GM23338 (cell line): Measurements from ENCODE around the gene CASP6. TPM values are rescaled to one million over a fixed set of nuclear protein-coding genes. Genes with fewer than 3 reads are reported as not detected.

Experiments
- ATAC-seq: fragments of 200-7000 bp; cut with Tn5 transposase; 3 replicates; pipeline ENCODE4 v1.9.1; 2020
- DNase-seq: peaks from one replicate; pipeline ENCODE4 v3.0.0-alpha.2; 2015; ENCODE audit warnings: low spot score
- H2AFZ ChIP-seq: fragments of 200-600 bp; sonication (generic); 2 replicates; pipeline ENCODE4 v1.8.0; 2016; ENCODE audit warnings: antibody characterized with exemption, mild to moderate bottlenecking, moderate library complexity
- H3F3A ChIP-seq: fragments of 200-600 bp; sonication (generic); replicated peaks from 2 replicates; pipeline ENCODE4 v1.8.0; 2017; ENCODE audit warnings: antibody characterized with exemption, mixed run types, low read depth
- H3K27ac ChIP-seq: fragments of 200-600 bp; sonication (generic); 2 replicates; pipeline ENCODE4 v1.6.1; 2016; ENCODE audit warnings: low read depth
- H3K27me3 ChIP-seq: fragments of 200-600 bp; sonication (generic); 2 replicates; pipeline ENCODE4 v1.8.0; 2016; ENCODE audit warnings: mild to moderate bottlenecking, mixed run types, moderate library complexity; ENCODE audit not compliant: insufficient read depth
- H3K36me3 ChIP-seq: fragments of 200-600 bp; sonication (generic); 2 replicates; pipeline ENCODE4 v1.8.0; 2016; ENCODE audit warnings: mild to moderate bottlenecking; ENCODE audit not compliant: insufficient read depth
- H3K4me1 ChIP-seq: fragments of 200-600 bp; sonication (generic); 2 replicates; pipeline ENCODE4 v1.8.0; 2016; ENCODE audit warnings: mild to moderate bottlenecking, moderate library complexity; ENCODE audit not compliant: insufficient read depth
- H3K4me2 ChIP-seq: fragments of 200-600 bp; sonication (generic); 2 replicates; pipeline ENCODE4 v1.7.1; 2017; ENCODE audit warnings: mixed run types
- H3K4me3 ChIP-seq: fragments of 200-600 bp; sonication (generic); 2 replicates; pipeline ENCODE4 v1.6.1; 2016; ENCODE audit warnings: mixed run types
- H3K79me2 ChIP-seq: fragments of 200-600 bp; sonication (generic); replicated peaks from 2 replicates; pipeline ENCODE4 v1.8.0; 2017; ENCODE audit warnings: mild to moderate bottlenecking; ENCODE audit not compliant: insufficient read depth
- H3K9me2 ChIP-seq: fragments of 200-600 bp; sonication (generic); 2 replicates; pipeline ENCODE4 v1.8.0; 2017; ENCODE audit not compliant: insufficient read depth
- H4K20me1 ChIP-seq: fragments of 200-600 bp; sonication (generic); replicated peaks from 2 replicates; pipeline ENCODE4 v1.8.0; 2017; ENCODE audit warnings: mild to moderate bottlenecking; ENCODE audit not compliant: insufficient read depth
- H3K27ac Mint-ChIP-seq: 2 replicates; pipeline ENCODE4 v1.8.0; 2020; ENCODE audit warnings: inconsistent platforms, mild to moderate bottlenecking, moderate library complexity, mixed read lengths
- H3K27me3 Mint-ChIP-seq: 3 replicates; pipeline ENCODE4 v1.8.0; 2022; ENCODE audit warnings: low read depth, mild to moderate bottlenecking, moderate library complexity, mixed read lengths, inconsistent platforms; ENCODE audit not compliant: insufficient read depth, poor library complexity
- H3K36me3 Mint-ChIP-seq: 3 replicates; pipeline ENCODE4 v1.8.0; 2021; ENCODE audit warnings: low read depth, mild to moderate bottlenecking, inconsistent platforms, moderate library complexity, mixed read lengths
- H3K4me1 Mint-ChIP-seq: 3 replicates; pipeline ENCODE4 v1.8.0; 2020; ENCODE audit warnings: mild to moderate bottlenecking, inconsistent platforms, mixed read lengths
- H3K4me3 Mint-ChIP-seq: 3 replicates; pipeline ENCODE4 v1.8.0; 2021; ENCODE audit warnings: moderate library complexity, mild to moderate bottlenecking, inconsistent platforms, mixed read lengths
- H3K9me3 Mint-ChIP-seq: 3 replicates; pipeline ENCODE4 v1.8.0; 2020; ENCODE audit warnings: moderate library complexity, mild to moderate bottlenecking, inconsistent platforms, mixed read lengths
- CREB1 ChIP-seq: fragments of 250-450 bp; sonication (Bioruptor Pico); IDR thresholded peaks from 2 replicates; pipeline ENCODE4 v1.5.0; 2020; ENCODE audit warnings: low read depth, mild to moderate bottlenecking, moderate library complexity
- EZH2 ChIP-seq: fragments of 200-600 bp; sonication (generic); IDR thresholded peaks from one replicate; pipeline ENCODE4 v1.8.0; 2017; ENCODE audit warnings: antibody characterized with exemption, mild to moderate bottlenecking, low read depth; ENCODE audit not compliant: unreplicated experiment
- JUNB ChIP-seq: IDR thresholded peaks from one replicate; pipeline ENCODE4 v1.6.1; 2016; ENCODE audit warnings: antibody characterized with exemption; ENCODE audit not compliant: unreplicated experiment
- NANOG ChIP-seq: IDR thresholded peaks from 2 replicates; pipeline ENCODE4 v1.6.1; 2016; ENCODE audit warnings: antibody characterized with exemption, borderline replicate concordance
- ZNF331 ChIP-seq: fragments of 250-450 bp; sonication (Bioruptor Pico); IDR thresholded peaks from 2 replicates; pipeline ENCODE4 v1.5.0; 2020; ENCODE audit warnings: low read depth, mild to moderate bottlenecking, moderate library complexity
- ZNF462 ChIP-seq: fragments of 250-450 bp; sonication (Bioruptor Pico); IDR thresholded peaks from 2 replicates; pipeline ENCODE4 v1.5.0; 2020; ENCODE audit warnings: mild to moderate bottlenecking, moderate library complexity
- polyA plus RNA-seq: library from polyadenylated mRNA; unstranded; fragments of >200 nt; fragmentation: Nextera tagmentation; extraction: Ambion mirVana; gene quantifications from 2 replicates; pipeline ENCODE4 v1.2.1, GENCODE V29; 2016
- total RNA-seq: library from RNA; depleted of rRNA; stranded (reverse); fragments of >200 nt; shearing (Covaris generic); gene quantifications from 2 replicates; pipeline ENCODE4 v1.2.3, GENCODE V29; 2014
- TF ChIP-seq, protein P1 (sequence below), 2 experiments: fragments of 200-600 bp in 1 of 2; sonication (generic) in 1 of 2; conservative IDR thresholded peaks; 2 replicates each; pipeline versions ENCODE4 v1.5.1 to v1.6.1; 2016 to 2017; ENCODE audit warnings: antibody characterized with exemption in 2 of 2, low read depth in 2 of 2, mild to moderate bottlenecking in 2 of 2, moderate library complexity in 1 of 2

The CASP6 gene
- total and polyA plus RNA-seq, 2 experiments from 2014 or later, result 30.5 to 35.4 TPM

DNA sequence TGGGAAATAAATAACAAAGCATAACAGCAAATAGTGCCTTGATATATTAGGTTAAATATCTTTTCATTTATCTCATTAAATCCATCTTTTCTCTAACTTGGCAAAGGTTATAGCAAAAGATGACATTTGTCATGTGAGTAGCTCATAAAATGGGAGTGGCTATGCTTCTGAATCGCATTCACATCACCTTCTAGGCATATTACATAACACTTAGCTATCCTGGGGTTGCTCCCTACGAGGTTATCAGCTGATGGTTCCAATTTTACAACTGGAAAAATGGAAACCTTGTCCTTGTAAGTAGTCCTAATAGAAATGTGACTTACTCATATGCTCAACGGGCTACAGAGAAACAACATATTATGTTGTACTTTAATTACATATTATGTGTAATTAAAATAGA lies 10.3 kb upstream of the CASP6 start:
- DNase-seq (no peak), ATAC-seq (no peak)
- no peaks in the 10 kb centered on the region for H3K9me2 ChIP-seq
- peaks cover 23% of the 10 kb centered on the region for H3K36me3 ChIP-seq
- no peaks in the 10 kb centered on the region for H3K27me3 Mint-ChIP-seq
- 0 out of 2 replicates have a peak, but pooled peaks cover 3% of the 10 kb centered on the region for H4K20me1 ChIP-seq
- TF ChIP-seq JUNB (no peak), NANOG (no peak), EZH2 (no peak), CREB1 (CRISPR knock-in tag) (no peak), ZNF331 (CRISPR knock-in tag) (no peak), ZNF462 (CRISPR knock-in tag) (no peak)
- TF ChIP-seq, protein P1, sequence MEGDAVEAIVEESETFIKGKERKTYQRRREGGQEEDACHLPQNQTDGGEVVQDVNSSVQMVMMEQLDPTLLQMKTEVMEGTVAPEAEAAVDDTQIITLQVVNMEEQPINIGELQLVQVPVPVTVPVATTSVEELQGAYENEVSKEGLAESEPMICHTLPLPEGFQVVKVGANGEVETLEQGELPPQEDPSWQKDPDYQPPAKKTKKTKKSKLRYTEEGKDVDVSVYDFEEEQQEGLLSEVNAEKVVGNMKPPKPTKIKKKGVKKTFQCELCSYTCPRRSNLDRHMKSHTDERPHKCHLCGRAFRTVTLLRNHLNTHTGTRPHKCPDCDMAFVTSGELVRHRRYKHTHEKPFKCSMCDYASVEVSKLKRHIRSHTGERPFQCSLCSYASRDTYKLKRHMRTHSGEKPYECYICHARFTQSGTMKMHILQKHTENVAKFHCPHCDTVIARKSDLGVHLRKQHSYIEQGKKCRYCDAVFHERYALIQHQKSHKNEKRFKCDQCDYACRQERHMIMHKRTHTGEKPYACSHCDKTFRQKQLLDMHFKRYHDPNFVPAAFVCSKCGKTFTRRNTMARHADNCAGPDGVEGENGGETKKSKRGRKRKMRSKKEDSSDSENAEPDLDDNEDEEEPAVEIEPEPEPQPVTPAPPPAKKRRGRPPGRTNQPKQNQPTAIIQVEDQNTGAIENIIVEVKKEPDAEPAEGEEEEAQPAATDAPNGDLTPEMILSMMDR (conservative IDR thresholded peaks at IDR 0.05; ENCODE audit: low read depth in 2 of 2), result no peak
- H3K36me3 Mint-ChIP-seq, result peaks cover 30% of the 10 kb centered on the region
- H3K27ac ChIP-seq, result no peak overlapping the region
- H3F3A ChIP-seq, result no peaks in the 10 kb centered on the region
- H3K4me3 ChIP-seq, result no peak overlapping the region
- no peaks in the 10 kb centered on the region for H3K4me1 ChIP-seq
- no peak overlapping the region for H2AFZ ChIP-seq
- H3K79me2 ChIP-seq, result peaks cover 15% of the 10 kb centered on the region
- no peak overlapping the region for H3K4me3 Mint-ChIP-seq
- no peak overlapping the region for H3K27ac Mint-ChIP-seq
- H3K27me3 ChIP-seq, result no peaks in the 10 kb centered on the region
- H3K9me3 Mint-ChIP-seq, result no peaks in the 10 kb centered on the region
- H3K4me1 Mint-ChIP-seq, result no peaks in the 10 kb centered on the region
- H3K4me2 ChIP-seq, result no peak overlapping the region
